Cardiac fibroblast (primary cell): ENCODE results near the gene MCM5.

ENCODE experiments used
- DNase-seq, 2 donors: peaks; one replicate each; pipeline versions ENCODE4 v3.0.0 to v3.0.0-alpha.2; 2010; ENCODE audit warnings: low read depth in 2 of 2
- H3K4me3 ChIP-seq, 2 donors: replicated peaks in 1 of 2; 1 replicate in 1 of 2; 2 replicates in 1 of 2; pipeline ENCODE4 v1.5.1; 2011; ENCODE audit warnings: low read depth in 2 of 2, low read length in 2 of 2, mild to moderate bottlenecking in 2 of 2, moderate library complexity in 1 of 2
- TF ChIP-seq, protein P1 (sequence below): IDR thresholded peaks from one replicate; pipeline ENCODE4 v1.5.1; 2011; ENCODE audit warnings: low read depth, mild to moderate bottlenecking, low read length, inconsistent platforms

Gene MCM5

DNA sequence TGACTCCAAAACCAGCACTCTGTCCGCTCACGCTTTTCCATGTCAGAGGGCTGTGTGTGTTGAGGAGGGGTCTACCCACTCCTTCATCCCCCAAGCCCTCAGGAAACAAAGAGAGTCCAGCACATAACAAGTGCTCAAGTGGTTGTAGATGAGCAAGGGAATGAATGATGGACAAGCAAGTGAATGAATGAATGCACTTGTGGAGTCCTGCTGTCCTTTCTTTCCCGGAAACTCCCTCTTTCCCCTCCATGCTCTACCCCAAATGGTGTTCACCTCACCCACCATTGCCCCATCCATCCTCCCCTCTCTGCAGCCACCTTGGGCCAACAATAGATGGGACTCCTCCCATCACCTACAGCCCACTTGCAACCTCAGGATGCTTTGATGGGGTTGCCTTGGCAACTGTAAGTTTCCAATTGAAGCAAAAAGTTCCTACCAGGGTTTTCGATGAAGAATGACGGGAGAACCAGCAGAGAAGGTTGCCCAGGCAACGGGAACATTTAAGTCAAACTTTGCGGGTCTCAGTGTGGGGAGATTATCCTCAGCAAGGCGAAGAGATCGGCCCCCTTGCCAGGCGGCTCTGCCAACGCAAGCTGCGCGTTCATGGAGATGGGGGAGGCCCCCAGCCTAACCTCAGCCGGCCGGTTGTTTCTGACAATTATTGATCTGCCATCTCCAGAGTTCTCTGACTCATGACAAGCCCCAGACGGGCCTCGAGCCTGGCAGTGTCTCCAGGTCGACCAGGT lies 51.1 kb downstream of the MCM5 start:
- no peak for DNase-seq
- H3K4me3 ChIP-seq: no peak overlapping the region

DNA sequence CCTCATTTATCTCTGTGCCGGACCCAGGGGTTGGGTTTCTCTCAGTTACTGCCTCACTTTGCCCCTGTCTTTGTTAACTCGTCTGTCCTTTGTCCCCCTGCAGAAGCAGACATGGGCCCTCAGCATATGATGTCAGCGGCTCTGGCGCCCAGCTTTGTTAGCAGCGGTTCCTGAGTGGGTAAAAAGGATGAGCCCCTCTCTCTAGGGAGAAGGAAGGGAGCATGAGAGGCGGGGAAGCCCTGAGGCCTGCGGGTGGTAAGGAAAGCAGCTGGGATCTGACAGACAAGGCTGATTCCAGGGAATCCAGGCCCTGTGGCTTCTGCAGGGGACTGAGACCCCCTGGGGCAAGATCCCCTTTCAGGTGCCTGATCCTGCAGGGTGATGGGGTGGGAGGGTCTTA lies 51.7 kb downstream of the MCM5 start:
- TF ChIP-seq, protein P1, sequence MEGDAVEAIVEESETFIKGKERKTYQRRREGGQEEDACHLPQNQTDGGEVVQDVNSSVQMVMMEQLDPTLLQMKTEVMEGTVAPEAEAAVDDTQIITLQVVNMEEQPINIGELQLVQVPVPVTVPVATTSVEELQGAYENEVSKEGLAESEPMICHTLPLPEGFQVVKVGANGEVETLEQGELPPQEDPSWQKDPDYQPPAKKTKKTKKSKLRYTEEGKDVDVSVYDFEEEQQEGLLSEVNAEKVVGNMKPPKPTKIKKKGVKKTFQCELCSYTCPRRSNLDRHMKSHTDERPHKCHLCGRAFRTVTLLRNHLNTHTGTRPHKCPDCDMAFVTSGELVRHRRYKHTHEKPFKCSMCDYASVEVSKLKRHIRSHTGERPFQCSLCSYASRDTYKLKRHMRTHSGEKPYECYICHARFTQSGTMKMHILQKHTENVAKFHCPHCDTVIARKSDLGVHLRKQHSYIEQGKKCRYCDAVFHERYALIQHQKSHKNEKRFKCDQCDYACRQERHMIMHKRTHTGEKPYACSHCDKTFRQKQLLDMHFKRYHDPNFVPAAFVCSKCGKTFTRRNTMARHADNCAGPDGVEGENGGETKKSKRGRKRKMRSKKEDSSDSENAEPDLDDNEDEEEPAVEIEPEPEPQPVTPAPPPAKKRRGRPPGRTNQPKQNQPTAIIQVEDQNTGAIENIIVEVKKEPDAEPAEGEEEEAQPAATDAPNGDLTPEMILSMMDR: no peak
- H3K4me3 ChIP-seq: no peak overlapping the region
- no peak for DNase-seq

More for the DNA sequence above, 51.1 kb downstream of the MCM5 start:
- TF ChIP-seq, protein P1: no peak

DNA sequence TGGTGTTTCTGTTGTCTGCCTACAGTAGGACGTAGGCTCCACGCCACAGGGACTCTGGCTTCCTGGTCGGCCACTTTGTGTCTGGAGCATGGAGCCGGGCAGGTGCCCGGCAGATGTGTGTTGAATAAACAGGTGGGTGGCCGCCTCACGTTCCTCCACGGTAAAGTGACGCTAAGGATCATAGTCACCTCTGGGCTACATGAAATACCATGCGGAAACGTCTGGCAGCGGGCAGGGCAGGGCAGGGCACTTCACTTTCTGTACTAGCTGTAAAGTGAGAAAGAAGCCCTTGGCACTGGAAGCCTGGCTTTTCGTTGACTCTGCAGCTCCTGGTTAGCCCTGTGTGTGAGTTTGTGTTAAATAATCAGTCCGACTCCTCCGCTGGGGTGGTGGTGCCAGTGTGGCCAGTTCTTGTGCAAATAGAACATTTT lies 52.4 kb downstream of the MCM5 start:
- no peak for DNase-seq
- no peak overlapping the region for H3K4me3 ChIP-seq
- TF ChIP-seq, protein P1: no peak

DNA sequence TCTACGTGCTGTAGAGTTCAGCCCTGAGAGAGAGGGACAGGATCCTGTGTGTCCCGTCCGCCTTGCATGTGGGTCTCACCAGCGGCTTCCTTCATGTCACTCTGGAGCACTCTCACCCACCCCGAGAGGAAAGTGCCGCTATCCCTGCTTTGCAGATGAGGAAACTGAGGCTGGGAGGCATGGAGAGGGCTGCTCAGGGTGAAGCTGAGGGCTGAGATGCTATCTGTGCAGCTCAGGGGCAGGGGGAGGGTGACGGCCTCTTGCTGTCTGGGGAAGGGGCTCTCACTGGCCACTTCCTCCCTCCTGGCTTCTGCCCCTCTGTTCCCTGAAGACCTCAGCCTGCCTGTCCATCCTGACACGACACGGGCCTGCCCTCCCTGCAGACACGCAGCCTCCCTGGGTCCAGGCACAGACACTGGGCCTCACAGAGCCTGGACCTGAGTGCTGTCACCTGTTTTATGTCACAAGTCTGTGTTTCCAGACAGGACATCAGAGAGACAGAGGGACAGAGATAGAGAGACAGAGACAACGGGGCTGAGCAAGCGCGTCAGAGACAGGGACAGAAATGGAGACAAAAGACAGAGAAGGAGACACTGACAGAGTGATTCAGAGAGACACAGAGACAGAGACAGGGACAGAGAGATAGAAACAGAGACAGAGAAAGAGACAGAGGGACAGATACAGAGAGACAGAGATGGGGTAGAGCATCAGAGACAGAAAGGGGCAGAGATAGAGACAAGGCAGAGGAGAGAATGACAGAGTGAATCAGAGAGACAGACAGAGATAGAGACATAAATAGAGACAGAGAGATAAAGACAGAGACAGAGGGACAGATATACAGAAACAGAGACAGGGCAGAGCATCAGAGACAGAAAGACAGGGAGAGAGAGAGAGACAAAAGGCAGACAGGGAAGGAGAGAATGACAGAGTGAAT lies 53.1 kb downstream of the MCM5 start:
- DNase-seq: no peak
- H3K4me3 ChIP-seq: no peak overlapping the region
- TF ChIP-seq, protein P1: no peak

DNA sequence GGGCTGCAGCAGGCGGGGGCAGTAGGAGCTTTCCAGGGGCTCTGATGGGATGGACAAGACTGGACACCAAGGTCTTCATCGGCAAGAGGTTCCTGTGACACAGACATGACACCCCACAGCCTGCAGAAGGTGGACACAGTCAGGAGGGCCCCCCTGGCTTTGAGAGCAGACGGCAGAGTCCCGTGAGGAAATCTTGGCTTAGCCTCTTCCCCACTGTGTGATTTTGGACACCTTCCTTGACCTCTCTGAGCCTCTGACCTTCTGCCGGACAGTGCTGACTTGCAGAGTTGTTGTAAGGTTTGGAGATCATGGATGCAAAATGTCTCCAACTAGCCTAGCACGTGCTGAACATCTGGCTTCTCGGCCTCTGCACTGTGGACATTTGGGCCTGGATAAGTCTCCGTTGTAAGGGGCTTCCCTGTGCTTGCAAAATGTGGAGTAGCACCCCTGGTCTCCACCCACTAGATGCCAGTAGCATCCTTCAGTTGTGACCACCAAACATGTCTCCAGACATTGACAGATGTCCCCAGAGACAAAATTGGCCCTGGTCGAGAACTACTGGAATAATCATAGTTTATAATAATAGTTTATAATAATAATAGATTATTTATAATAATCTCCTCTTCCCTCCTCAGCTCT lies 54.6 kb downstream of the MCM5 start:
- no peak for DNase-seq
- TF ChIP-seq, protein P1: no peak
- H3K4me3 ChIP-seq: no peak overlapping the region

DNA sequence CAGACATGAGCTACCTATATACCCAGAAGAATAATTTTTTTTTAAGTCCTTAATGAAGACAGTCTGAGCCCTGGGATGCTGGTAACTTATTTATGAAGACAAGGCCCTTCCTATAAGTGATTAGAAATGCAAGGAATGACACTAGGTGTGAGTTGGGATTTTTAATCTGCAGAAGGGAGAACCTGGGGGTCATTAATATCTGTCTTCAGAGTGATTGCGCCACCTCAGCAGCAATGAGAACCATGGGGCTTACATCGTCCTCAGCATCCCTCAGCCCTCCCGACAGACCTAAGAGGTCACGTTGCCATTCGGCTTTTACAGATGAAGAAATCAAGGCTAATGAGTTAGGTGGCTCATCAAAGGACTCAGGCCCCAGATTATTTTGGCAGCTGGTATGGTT lies 55.6 kb downstream of the MCM5 start:
- H3K4me3 ChIP-seq: no peak overlapping the region
- TF ChIP-seq, protein P1: no peak
- no peak for DNase-seq
